Transverse colon (tissue), 4 donors: Measurements from ENCODE around the gene PPP6R3.

Experiments
- EP300 ChIP-seq: sonication (generic); formaldehyde crosslinking; IDR thresholded peaks from one replicate; pipeline ENCODE4 v1.6.1; 2017; ENCODE audit warnings: antibody characterized with exemption, low read depth
- POLR2A ChIP-seq: fragments of 450-650 bp; IDR thresholded peaks from one replicate; pipeline ENCODE4 v1.6.1; 2016; ENCODE audit warnings: antibody characterized with exemption, mild to moderate bottlenecking, moderate library complexity
- POLR2AphosphoS5 ChIP-seq, 3 donors: sonication (generic); formaldehyde crosslinking; IDR thresholded peaks; one replicate each; pipeline ENCODE4 v1.6.1; 2016; ENCODE audit warnings: antibody characterized with exemption in 3 of 3
- TF ChIP-seq, protein P1 (sequence below), 5 experiments: fragments of 200-600 bp in 3 of 5; fragments of 450-650 bp in 2 of 5; sonication (generic) in 3 of 5; IDR thresholded peaks; 1 replicate in 2 of 5; 2 replicates in 3 of 5; pipeline ENCODE4 v1.5.1; 2016 to 2017; ENCODE audit warnings: antibody characterized with exemption in 5 of 5, inconsistent platforms in 3 of 5, mild to moderate bottlenecking in 2 of 5, moderate library complexity in 1 of 5

DNA sequence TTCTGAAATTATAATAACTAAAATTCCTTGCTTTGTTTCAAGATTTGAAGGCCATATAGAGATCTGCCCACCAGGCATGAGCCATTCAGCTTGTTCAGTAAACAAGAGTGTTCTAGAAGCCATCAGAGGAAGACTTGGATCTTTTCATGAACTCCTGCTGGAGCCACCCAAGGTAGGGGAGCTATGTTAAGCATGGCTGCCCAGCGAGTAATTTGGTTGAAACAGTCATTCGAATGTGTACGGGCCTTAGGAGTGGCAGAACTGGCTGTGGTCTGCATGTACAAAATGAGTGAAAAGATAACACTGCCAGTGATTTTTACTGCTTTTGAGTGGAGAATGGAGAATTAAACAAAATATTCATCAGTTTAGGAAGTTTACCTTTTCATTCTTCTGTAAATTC, 103.7 kb downstream of the PPP6R3 start:
- TF ChIP-seq EP300 (no peak), POLR2A (no peak), POLR2AphosphoS5 (IDR thresholded peaks at IDR 0.05) (no peak)
- TF ChIP-seq, protein P1, sequence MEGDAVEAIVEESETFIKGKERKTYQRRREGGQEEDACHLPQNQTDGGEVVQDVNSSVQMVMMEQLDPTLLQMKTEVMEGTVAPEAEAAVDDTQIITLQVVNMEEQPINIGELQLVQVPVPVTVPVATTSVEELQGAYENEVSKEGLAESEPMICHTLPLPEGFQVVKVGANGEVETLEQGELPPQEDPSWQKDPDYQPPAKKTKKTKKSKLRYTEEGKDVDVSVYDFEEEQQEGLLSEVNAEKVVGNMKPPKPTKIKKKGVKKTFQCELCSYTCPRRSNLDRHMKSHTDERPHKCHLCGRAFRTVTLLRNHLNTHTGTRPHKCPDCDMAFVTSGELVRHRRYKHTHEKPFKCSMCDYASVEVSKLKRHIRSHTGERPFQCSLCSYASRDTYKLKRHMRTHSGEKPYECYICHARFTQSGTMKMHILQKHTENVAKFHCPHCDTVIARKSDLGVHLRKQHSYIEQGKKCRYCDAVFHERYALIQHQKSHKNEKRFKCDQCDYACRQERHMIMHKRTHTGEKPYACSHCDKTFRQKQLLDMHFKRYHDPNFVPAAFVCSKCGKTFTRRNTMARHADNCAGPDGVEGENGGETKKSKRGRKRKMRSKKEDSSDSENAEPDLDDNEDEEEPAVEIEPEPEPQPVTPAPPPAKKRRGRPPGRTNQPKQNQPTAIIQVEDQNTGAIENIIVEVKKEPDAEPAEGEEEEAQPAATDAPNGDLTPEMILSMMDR (IDR thresholded peaks at IDR 0.05) = no peak
